ENCODE results near the gene SLC25A19.

SLC25A19 gene

DNA sequence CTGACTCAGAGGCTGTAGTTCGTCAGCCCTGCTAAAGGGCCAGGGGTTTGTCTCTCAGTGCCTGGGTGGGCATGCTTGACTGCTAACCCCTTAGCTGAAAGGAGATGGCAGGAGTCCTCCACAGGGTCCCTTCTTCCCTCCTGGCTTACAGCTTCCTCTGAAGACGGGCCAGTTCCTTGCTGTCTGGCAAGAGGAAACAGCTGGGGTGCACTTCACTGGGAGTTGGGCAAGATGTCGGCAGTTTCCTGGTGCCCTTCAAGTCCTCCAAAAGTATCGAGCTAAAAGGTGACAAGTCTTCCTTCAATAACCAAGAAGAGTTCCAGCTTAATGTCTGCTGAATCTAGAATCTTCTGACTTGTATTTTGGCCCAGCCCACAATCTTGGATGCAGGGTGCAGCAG, 60.4 kb downstream of the SLC25A19 start:
- 87 to 94% methylated on average over 4 of the region's 4 CpGs for WGBS, 2 experiments (ENCODE audit: insufficient coverage in 2 of 2)
- no peak overlapping the region for H3K27ac ChIP-seq (ENCODE audit: low read depth, low read length, severe bottlenecking)
- H3K4me1 ChIP-seq (ENCODE audit: control insufficient read depth, insufficient read depth, low read length, poor library complexity, severe bottlenecking): no peaks in the 10 kb centered on the region
- no peaks in the 10 kb centered on the region for H3K9me3 ChIP-seq (ENCODE audit: control insufficient read depth, low read length)
- peaks cover 90% of the 10 kb centered on the region for H3K36me3 ChIP-seq (ENCODE audit: control insufficient read depth, insufficient read depth, low read length)
- H3K4me3 ChIP-seq (ENCODE audit: extremely low read depth, insufficient read depth, low read length, poor library complexity, severe bottlenecking): no peak overlapping the region

DNA sequence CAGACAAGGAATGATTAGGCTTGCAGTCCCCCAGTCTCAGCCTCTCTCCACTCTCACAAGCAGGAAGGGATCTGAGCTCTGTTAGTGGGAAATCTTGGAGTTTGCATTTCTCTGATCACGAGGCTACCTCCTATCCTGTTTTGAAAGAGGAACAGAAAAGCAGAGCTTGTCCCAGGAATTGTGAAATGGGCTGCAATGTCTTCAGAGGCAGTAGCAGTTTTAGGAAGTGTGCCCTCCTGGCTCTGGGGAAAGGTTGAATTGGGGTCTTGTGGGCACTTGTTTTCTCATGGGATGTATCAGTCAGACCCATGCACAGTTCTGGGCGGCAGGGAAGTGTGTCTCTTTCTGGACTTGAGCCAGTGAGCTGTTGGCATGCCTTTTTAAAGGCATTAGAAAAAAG, 60.9 kb downstream of the SLC25A19 start:
- WGBS, 2 experiments (ENCODE audit: insufficient coverage in 2 of 2): 100% methylated on average over 1 to 2 of the region's 2 CpGs
- H3K4me1 ChIP-seq (ENCODE audit: control insufficient read depth, insufficient read depth, low read length, poor library complexity, severe bottlenecking): no peaks in the 10 kb centered on the region
- H3K9me3 ChIP-seq (ENCODE audit: control insufficient read depth, low read length): no peaks in the 10 kb centered on the region
- H3K36me3 ChIP-seq (ENCODE audit: control insufficient read depth, insufficient read depth, low read length): peaks cover 93% of the 10 kb centered on the region
- no peak overlapping the region for H3K4me3 ChIP-seq (ENCODE audit: extremely low read depth, insufficient read depth, low read length, poor library complexity, severe bottlenecking)
- no peak overlapping the region for H3K27ac ChIP-seq (ENCODE audit: low read depth, low read length, severe bottlenecking)

DNA sequence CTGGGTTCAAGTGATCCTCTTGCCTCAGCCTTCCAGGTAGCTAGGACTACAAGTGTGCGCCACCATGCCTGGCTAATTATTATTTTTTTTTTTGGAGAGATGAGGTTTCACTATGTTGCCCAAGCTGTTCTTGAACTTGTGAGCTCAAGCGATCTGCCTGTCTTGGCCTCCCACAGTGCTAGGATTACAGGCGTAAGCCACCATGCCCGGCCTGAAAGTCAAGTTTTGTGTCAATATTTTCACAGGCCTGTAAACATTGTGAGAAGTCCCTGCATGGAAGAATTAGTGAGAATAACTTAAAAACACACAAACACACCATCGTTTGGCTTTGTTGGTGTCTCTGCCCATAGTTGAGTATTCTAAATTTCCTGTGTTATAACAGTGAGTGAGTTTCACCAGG, 61.5 kb downstream of the SLC25A19 start:
- peaks cover 93% of the 10 kb centered on the region for H3K36me3 ChIP-seq (ENCODE audit: control insufficient read depth, insufficient read depth, low read length)
- no peaks in the 10 kb centered on the region for H3K9me3 ChIP-seq (ENCODE audit: control insufficient read depth, low read length)
- 88 to 100% methylated on average over 3 of the region's 5 CpGs for WGBS, 2 experiments (ENCODE audit: insufficient coverage in 2 of 2)
- no peak overlapping the region for H3K4me3 ChIP-seq (ENCODE audit: extremely low read depth, insufficient read depth, low read length, poor library complexity, severe bottlenecking)
- no peaks in the 10 kb centered on the region for H3K4me1 ChIP-seq (ENCODE audit: control insufficient read depth, insufficient read depth, low read length, poor library complexity, severe bottlenecking)
- H3K27ac ChIP-seq (ENCODE audit: low read depth, low read length, severe bottlenecking): no peak overlapping the region

DNA sequence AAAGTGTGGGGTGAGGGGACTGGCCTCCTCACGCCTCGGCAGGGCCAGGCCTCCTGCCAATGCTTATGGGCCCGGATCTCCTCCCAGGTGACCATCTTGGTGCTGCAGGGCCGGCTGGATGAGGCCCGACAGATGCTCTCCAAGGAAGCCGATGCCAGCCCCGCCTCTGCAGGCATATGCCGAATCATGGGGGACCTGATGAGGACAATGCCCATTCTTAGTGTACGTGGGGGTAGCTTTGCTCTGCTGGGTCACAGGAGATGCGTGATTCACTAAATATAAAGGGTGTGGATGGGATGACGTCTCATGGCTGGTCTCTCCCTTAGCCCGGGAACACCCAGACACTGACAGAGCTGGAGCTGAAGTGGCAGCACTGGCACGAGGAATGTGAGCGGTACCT, 64.2 kb downstream of the SLC25A19 start:
- 88 to 90% methylated on average over 14 of the region's 14 CpGs for WGBS, 2 experiments (ENCODE audit: insufficient coverage in 2 of 2)
- no peak overlapping the region for H3K27ac ChIP-seq (ENCODE audit: low read depth, low read length, severe bottlenecking)
- H3K9me3 ChIP-seq (ENCODE audit: control insufficient read depth, low read length): no peaks in the 10 kb centered on the region
- no peaks in the 10 kb centered on the region for H3K4me1 ChIP-seq (ENCODE audit: control insufficient read depth, insufficient read depth, low read length, poor library complexity, severe bottlenecking)
- peaks cover 90% of the 10 kb centered on the region for H3K36me3 ChIP-seq (ENCODE audit: control insufficient read depth, insufficient read depth, low read length)
- H3K4me3 ChIP-seq (ENCODE audit: extremely low read depth, insufficient read depth, low read length, poor library complexity, severe bottlenecking): no peak overlapping the region

Measured in mesodermal cell (in vitro differentiated cells).